ENCODE results near the gene IQSEC1. TPM values are rescaled to one million over a fixed set of nuclear protein-coding genes. Genes with fewer than 3 reads are reported as not detected.

IQSEC1 gene
- total and polyA plus RNA-seq, 2 of the 8 experiments (the other 6 are each of a cell fraction or from before 2014, with no cell fraction given): 6.8 to 28.8 TPM

GRCh38 chr3:12967606-12968351 is 105.5 kb downstream of the IQSEC1 start (continued):
- TF ChIP-seq POU5F1 (IDR thresholded peaks at IDR 0.05; ENCODE audit: low read depth, low read length): no peak
- no peak for TF ChIP-seq SRF (IDR thresholded peaks at IDR 0.05; ENCODE audit: low read depth, low read length)
- TF ChIP-seq RXRA (IDR thresholded peaks at IDR 0.05; ENCODE audit: insufficient read depth, low read depth, low read length): no peak
- no peak for TF ChIP-seq ATF3 (IDR thresholded peaks at IDR 0.05; ENCODE audit: insufficient read depth, low read depth, low read length)
- TF ChIP-seq HDAC2 (IDR thresholded peaks at IDR 0.05; ENCODE audit: borderline replicate concordance in 1 of 2, low read depth in 2 of 2, low read length in 2 of 2): no peak
- no peak for TF ChIP-seq ZNF274 (IDR thresholded peaks at IDR 0.05; ENCODE audit: borderline replicate concordance, extremely low read depth, low read length)
- TF ChIP-seq HDAC6 (IDR thresholded peaks at IDR 0.05; ENCODE audit: low read depth, low read length): no peak
- no peak for TF ChIP-seq CBX5 (IDR thresholded peaks at IDR 0.05; ENCODE audit: low read depth, low read length)
- no peak for TF ChIP-seq JUND (IDR thresholded peaks at IDR 0.05; ENCODE audit: low read length)
- no peak for TF ChIP-seq SP4 (IDR thresholded peaks at IDR 0.05; ENCODE audit: low read length)
